ENCODE results near the gene CACNG4.

Gene CACNG4

DNA sequence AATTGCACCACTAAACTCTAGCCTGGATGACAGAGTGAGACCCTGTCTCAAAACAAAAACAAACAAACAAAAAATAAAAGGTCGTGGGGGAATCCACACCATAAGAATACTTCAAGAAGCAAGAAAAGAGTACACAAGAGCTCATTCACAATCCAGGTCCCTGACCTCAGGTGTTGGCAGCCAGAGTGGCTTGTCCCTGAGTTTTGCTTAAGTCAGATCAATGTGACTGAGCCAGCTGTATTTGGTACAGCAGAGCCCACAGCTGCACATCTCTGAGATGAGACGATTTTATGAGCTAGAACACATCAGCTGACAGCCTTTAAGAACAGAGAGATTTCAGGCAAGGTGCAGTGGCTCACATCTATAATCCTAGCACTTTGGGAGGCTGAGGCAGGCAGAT, 102.2 kb downstream of the CACNG4 start:
- no peak for DNase-seq

DNA sequence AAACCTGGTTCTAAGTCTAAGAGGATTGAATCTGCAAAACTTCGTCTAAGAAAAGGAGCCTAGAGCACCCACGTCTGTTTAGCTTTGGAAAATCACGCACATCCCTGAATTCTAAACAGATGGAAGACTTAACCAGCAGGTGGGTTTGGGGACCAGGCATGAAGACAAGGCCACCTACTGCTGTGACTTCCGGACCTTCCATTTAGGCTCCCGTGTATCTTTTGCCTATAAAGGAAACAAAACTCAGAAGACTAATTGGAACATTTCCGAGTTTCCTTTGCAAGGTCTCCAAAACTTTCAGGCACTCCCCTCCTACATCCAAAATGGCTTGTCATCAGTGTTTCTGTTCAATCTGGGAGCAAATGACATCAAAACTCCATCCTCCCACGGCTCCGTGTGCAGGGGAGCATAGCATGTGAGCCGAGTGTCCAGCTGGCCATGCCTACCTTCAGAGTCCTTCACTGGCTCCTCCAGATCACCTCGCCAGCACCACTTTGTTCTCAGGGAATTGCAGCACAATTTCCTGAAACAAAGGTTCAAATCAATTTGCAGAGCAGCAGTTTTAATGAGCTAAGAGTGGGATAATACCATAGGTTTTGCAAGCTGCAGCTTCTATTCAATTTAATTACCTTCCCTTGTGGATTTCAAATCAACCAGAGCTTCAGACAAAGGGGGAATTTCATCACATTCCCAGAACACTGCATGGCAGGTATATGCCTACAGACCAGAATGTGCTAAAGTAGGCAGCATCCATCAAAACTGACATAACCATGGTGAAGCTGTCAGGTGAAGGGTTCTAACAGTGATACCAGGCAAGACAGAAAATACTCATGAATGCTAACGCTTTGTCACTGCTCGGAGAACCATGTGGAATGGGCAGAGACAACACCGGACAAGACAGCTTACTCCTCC, 103.3 kb downstream of the CACNG4 start:
- no peak for DNase-seq

DNA sequence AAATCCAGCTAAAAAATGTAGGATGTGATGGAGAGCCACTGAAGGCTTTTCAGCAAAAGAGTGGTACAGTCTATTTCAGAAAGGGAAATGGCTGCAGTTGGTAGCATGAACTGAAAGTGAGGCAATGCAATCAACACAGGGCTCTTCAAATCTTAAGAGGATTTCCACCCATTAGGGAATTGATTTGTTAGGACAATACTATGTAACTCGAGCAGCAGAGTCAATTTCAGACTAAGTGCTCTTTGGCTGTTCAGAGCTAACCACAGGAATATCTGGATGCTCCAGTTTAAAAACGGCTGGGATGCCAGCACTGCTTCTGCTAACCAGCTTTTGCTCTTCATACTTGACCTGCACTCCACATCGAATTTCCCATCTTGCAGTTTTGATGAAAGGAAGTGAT, 104.5 kb downstream of the CACNG4 start:
- DNase-seq = no peak

DNA sequence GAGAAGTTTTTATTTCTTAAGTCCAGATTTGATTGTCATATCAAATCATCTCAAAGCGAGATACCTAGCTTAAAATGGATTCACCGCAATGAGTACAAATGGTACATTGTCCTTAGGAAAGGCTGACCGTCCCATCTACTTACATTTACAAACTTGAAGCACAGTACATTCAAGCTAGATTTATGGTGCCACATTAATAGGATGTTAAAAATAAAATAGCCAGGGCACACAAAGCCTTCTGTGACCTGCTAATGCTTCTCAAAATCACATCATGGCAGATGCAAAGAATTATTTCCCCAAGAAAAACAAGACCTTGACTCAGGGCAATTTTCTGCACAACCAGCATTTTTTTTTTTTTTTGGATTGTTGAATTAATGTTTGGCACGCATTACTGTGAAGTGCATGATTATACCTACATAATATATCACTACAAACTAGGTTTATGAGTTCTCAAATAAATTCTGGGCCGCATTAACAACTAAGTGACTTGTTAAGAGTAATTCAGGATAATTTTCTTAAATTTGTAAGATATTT, 105.2 kb downstream of the CACNG4 start:
- no peak for DNase-seq

DNA sequence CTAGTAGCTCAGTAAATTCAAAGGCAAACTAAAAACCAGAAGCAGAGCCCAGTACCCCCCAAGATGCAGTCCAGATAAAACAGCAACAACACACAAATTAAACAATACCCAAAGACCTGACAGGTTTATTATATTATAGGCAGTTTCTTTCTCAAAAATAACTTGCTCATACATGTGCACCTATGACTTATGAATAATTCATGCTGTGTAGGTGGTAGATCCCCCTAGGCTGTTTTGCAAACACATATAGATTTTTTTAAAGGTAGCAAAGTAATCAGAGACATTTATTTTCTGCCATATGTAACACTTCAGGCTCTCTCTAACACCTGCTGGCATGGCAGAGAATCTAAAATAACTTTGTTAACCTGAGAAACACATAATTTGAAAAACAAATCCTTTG, 107.1 kb downstream of the CACNG4 start:
- DNase-seq = no peak

DNA sequence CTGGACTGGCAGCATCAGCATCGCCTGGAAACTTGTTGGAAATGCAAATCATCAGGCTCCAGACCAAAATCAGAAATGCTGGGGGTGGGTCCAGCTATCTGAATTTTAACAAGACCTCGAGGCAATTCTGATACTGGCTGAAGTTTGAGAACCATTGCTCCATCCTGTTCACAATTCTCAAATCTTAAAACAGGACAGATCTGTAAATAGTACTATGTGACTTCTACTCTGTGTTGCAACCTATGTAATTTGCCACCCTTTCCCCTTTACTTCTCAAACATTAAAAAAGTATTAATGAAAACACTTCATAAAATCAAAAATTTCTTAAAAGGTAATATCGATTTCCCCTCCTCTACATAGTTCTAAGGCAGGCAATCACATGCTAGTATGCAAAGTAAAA, 108.4 kb downstream of the CACNG4 start:
- DNase-seq = no peak

DNA sequence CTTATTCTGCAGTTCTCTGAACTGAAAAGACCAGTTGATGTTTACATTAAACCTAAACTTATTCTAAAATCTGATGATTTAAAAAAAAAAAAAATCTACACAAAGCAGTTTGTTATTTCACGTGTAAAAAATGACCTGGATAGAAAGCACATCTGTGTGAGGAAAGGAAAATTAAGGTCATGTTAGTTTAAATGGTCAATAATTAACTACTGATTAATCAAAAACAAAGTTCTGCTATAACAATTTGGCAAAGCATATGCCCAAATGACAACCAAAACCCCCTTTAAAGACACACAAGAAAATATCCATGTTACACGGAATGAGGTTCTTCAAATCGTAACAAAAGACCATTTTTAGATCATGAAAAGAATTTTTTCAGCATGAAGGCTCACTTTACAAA, 110.3 kb downstream of the CACNG4 start:
- DNase-seq = no peak

DNA sequence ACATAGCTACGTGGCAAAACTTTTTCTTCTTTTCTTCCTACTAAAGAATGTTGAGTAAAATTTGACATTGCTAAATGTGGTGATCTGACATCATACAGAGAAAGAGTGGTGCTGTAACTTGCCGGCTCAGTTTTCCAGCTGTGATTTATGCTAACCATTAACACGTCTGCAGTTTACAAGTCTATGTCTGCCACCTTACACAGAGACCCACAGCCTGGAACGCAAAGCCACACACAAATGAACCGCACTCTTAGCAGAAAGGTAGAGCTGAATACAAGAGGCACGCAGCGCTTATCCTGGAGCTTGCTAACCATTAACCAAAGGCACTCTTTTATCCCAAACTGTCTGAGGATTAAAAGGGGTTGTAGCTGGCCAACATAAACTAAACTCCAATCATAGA, 111.8 kb downstream of the CACNG4 start:
- no peak for DNase-seq

DNA sequence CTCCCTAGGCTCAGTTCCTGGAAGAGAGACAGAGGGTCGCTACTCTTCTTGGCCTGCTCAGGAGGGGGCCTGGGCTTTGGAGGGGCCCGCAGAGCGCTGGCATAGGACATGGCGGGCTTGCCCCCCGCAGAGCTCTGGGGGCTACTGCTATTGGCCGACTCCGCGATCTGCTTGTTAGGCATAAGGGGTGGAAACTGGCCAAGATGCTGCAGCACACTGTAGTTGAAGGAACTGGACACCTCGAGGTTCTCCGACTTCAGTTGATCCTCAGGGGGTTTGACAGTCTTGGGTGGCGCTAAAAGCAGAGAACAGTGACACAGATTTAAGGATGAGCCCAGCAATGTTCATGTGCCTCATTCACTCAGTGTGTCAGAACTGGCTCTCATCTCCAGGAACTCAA, 113.8 kb downstream of the CACNG4 start:
- no peak for DNase-seq

DNA sequence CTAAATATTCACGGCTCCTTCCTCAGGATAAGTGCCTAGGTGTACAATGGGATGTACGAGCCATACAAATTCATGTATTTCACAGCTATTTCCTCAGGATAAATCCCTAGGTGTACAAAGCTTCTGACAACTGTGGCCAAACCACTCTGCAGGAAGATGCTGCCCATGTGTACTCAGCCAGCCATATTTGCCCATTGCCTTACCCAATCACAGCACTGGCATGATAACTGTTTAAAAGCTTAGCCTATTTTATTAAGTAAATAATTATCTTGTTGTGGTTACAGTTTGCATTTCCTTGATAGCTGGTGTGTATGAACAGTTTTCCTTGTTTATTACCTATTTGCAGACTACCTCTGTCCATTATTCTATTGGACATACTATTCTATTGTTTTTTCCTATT, 115.0 kb downstream of the CACNG4 start:
- no peak for DNase-seq

DNA sequence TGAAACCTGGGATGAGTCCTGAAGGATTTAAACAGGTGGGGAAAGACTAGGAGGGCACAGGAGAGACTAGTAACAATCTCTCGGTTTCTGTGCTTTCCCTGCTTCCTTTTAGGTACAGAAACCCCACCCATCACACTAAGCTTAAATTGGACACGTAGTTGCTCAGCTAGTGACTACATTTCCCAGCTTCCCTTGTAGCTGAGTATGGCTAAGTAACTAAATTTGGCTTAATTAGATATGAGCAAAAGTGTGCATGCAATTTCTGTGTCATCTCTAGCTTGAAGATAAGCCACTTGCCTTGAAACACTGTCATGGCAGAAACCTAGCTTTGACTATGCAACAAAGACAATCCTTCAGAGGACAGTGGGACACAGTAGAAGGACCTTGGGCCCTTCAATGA, 116.3 kb downstream of the CACNG4 start:
- no peak for DNase-seq

DNA sequence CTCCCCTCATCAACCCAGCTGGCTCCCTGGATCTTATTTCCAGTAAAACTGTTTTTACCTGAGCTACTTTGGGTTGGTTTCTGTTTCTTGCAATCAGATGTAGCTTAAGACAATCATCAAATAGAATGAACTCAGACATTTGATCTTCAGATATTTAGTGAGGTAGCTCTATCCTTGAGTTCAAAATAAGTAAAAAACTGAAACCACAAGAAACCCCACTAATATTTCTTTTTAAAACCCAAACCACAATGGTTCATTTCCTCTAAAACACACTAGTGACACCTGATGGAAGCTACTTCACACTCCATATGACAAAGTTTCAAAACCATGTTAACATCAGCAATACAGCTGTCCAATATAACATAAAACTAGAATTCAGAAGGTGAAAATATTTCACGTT, 117.6 kb downstream of the CACNG4 start:
- DNase-seq = no peak

Measured in right hindlimb (tissue), 1 donor.